ENCODE results near the gene DHRSX.

DNA sequence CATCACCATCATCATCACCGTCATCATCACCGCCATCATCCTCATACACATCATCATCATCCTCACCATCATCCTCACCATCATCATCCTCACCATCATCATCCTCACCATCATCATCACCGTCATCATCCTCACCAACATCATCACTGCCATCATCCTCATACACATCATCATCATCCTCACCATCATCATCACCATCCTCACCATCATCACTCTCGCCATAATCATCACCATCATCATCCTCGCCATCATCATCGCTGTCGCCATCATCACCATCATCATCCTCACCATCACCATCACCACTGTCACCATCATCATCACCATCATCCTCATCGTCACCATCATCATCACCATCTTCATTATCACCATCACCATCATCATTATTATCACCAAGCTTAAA, 19.8 kb upstream of the DHRSX start:
- TF ChIP-seq, protein P1, sequence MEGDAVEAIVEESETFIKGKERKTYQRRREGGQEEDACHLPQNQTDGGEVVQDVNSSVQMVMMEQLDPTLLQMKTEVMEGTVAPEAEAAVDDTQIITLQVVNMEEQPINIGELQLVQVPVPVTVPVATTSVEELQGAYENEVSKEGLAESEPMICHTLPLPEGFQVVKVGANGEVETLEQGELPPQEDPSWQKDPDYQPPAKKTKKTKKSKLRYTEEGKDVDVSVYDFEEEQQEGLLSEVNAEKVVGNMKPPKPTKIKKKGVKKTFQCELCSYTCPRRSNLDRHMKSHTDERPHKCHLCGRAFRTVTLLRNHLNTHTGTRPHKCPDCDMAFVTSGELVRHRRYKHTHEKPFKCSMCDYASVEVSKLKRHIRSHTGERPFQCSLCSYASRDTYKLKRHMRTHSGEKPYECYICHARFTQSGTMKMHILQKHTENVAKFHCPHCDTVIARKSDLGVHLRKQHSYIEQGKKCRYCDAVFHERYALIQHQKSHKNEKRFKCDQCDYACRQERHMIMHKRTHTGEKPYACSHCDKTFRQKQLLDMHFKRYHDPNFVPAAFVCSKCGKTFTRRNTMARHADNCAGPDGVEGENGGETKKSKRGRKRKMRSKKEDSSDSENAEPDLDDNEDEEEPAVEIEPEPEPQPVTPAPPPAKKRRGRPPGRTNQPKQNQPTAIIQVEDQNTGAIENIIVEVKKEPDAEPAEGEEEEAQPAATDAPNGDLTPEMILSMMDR (conservative IDR thresholded peaks at IDR 0.05) = no peak
- TF ChIP-seq ZFX (IDR thresholded peaks at IDR 0.05) = no peak

Measured in C4-2B (cell line).